GM19395 (cell line): ENCODE results near the gene TMEM203.

Experiments
- ATAC-seq: cut with Tn5 transposase; IDR thresholded peaks from one replicate; pipeline ENCODE4 v1.9.1; 2021; ENCODE audit warnings: mild to moderate bottlenecking, moderate library complexity; ENCODE audit not compliant: unreplicated experiment

TMEM203 gene

DNA sequence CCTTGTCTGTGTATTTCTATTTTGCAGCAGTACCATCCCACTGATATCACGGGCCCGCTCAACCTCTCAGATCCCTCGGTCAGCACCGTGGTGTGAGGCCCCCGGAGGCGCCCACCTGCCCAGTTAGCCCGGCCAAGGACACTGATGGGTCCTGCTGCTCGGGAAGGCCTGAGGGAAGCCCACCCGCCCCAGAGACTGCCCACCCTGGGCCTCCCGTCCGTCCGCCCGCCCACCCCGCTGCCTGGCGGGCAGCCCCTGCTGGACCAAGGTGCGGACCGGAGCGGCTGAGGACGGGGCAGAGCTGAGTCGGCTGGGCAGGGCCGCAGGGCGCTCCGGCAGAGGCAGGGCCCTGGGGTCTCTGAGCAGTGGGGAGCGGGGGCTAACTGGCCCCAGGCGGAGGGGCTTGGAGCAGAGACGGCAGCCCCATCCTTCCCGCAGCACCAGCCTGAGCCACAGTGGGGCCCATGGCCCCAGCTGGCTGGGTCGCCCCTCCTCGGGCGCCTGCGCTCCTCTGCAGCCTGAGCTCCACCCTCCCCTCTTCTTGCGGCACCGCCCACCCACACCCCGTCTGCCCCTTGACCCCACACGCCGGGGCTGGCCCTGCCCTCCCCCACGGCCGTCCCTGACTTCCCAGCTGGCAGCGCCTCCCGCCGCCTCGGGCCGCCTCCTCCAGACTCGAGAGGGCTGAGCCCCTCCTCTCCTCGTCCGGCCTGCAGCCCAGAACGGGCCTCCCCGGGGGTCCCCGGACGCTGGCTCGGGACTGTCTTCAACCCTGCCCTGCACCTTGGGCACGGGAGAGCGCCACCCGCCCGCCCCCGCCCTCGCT, 37.5 kb downstream of the TMEM203 start:
- ATAC-seq: no peak

DNA sequence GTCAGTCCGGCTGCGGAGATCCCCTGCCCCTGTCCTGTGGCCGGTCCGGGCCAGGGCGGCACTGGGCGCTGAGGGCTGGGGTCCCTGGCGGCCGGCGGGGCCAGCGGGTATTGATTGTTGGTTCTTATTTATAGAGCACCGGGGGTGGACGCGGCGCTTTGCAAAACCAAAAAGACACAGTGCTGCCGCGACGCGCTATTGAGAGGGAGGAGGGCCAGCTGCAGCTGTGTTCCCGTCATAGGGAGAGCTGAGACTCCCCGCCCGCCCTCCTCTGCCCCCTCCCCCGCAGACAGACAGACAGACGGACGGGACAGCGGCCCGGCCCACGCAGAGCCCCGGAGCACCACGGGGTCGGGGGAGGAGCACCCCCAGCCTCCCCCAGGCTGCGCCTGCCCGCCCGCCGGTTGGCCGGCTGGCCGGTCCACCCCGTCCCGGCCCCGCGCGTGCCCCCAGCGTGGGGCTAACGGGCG, 38.1 kb downstream of the TMEM203 start:
- ATAC-seq: no peak

DNA sequence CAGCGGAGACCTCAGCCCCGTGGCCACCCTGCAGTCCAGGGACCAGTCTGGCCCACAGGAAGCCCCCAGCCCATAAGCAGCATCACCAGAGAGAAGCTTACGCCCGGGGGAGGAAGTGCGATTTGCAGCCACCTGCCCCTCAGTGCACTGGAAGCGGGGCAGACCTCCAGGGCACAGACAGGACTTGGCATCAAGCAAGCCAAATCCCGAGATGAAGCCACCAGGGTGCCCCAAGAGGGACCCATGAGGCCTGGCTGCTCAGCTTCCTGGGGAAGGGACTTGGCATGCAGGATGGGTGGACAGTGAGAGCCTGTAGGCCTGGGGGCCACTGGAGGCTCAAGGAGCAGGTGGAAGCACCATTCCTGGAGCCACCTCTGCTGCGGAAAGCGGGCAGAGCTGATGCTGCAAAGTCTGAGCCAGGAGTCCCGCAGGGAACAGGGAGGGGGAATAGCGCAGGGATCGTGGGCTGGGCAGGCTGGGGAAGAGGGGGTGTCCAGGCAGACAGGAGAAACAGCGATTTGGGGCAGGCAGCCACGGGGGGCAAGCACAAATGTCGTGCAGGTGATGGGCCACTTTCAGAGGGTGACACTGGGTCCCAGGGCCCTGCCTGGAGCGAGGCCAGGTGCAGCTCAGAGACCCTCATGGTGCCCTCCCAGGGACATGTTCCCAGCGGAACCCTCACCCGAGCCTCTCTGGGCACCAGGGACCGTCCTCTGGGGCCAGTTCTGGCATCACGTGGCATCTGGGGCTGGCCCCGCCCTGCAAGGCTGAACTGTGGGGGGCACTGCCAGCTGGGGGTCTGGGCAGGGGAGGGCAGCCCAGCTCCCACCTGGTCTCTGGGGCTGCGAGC, 38.8 kb downstream of the TMEM203 start:
- no peak for ATAC-seq

DNA sequence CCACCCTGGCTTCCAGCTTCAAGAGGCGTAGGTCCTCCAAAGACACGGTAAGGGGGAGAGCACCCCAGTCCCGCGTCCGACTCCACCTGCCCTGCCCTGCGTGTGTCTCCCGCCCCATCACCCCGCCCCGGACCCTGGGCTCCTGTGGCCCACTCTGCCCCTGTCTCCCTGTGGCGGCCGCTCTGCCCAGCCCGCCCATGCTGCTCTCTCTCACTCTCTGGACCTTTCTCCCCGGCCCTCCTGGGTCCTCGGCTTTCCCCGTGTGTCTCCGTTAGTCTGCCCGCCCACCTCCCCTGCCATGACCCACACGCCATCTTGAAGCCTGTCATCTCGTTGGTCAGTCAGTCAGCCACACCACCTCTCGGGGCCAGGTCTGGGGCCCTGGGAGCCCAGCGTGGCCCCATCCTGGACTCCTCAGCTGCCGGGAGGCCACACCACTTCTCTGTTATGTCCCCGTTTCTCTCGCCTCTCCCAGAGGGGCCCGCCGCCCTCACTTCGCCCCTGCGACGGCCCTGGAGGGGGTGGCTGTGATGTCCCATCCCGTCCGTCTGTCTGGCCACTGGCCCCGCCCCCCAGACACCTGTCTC, 40.1 kb downstream of the TMEM203 start:
- ATAC-seq: no peak

DNA sequence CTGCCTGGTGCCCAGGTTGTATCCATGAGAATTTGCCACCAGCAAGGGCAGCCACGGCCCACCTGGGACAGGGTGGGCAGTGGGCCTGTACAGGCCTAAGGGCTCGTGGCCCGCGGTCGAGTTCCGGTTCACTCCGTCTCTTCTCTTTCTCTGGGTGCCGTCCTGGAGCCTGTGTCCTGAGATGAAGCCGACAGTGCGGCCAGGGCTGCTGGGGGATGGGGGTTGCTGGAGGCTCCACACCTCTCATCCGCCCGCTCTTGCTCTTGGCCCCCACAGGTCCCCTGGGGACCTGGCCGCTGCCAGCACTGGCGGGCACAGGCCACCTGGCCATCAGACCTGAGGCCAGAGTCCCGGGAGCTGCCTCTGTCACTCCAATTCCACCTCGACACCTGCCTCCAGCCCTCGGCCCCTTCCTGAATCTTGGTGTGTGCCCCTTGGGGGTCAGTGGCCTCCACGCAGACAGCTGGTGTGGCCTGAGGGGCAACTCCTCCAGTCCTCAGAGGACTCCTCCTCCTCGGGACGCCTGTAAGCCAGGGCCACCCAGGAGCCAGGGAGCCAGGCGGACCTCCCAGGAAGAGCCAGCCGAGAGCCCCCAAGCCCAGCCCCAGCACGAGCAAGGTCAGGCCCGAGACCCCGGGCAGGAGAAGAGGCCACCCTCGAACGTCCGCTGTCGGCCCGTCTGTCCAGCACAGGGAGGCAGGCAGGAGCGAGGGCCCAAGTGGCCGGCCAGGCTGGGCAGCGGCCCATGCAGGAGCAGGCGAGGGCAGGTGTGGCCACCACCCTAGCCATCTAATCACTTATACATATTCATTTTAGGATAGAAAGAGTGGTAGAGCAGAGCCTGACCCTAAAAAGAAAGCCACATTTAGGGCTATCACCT, 40.8 kb downstream of the TMEM203 start:
- no peak for ATAC-seq

DNA sequence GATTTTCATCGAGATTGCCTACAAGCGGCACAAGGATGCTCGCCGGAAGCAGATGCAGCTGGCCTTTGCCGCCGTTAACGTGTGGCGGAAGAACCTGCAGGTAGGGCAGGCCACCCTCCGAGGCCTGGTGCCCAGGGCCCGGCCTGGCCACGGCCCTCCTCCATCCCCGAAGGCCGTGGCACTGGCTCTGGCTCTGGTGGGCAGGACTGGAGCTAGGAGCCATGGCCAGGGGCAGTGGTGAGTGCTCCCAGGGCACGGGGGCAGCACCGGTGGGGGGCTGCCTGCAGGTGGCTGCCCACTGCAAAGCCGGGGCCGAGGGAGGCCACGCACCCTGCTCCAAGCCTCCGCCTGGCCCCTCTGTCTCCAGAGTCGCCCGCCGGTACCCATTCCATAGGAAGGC, 41.6 kb downstream of the TMEM203 start:
- ATAC-seq: no peak

DNA sequence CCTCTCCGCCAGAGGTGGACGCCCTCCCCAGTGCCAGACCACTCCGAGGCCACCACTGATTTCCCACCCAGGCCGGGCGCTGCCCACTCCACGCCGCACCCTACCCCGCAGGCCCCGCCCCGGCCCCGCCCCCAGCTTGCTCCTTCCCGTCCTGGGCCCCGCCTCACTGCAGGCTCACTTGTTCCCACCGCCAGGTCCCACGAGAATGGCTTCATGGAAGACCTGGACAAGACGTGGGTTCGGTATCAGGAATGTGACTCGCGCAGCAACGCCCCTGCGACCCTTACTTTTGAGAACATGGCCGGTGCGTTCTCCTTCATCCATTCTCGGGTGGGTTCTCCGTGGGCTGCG, 42.1 kb downstream of the TMEM203 start:
- ATAC-seq: no peak

DNA sequence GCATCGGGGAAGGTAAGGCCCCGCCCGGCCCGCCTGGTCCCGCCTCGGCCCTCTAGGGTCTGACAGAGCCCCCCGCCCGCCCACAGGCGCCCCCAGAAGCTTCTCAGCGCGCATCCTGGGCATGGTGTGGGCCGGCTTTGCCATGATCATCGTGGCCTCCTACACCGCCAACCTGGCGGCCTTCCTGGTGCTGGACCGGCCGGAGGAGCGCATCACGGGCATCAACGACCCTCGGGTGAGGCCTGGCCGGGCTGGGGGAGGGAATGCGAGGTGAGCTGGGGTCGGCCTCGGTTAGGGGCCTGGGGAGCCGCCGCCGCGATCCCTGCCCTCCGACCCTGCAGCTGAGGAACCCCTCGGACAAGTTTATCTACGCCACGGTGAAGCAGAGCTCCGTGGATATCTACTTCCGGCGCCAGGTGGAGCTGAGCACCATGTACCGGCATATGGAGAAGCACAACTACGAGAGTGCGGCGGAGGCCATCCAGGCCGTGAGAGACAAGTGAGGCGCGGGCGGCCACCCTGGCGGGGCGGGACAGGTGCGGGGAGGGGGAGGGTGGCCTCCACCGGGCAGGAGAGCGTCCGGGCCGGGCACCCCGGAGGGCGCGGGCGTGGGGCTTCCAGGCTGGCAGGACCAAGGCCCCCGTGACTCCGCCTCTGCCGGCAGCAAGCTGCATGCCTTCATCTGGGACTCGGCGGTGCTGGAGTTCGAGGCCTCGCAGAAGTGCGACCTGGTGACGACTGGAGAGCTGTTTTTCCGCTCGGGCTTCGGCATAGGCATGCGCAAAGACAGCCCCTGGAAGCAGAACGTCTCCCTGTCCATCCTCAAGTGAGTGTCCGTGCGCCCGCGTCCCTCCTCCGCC, 42.7 kb downstream of the TMEM203 start:
- no peak for ATAC-seq

DNA sequence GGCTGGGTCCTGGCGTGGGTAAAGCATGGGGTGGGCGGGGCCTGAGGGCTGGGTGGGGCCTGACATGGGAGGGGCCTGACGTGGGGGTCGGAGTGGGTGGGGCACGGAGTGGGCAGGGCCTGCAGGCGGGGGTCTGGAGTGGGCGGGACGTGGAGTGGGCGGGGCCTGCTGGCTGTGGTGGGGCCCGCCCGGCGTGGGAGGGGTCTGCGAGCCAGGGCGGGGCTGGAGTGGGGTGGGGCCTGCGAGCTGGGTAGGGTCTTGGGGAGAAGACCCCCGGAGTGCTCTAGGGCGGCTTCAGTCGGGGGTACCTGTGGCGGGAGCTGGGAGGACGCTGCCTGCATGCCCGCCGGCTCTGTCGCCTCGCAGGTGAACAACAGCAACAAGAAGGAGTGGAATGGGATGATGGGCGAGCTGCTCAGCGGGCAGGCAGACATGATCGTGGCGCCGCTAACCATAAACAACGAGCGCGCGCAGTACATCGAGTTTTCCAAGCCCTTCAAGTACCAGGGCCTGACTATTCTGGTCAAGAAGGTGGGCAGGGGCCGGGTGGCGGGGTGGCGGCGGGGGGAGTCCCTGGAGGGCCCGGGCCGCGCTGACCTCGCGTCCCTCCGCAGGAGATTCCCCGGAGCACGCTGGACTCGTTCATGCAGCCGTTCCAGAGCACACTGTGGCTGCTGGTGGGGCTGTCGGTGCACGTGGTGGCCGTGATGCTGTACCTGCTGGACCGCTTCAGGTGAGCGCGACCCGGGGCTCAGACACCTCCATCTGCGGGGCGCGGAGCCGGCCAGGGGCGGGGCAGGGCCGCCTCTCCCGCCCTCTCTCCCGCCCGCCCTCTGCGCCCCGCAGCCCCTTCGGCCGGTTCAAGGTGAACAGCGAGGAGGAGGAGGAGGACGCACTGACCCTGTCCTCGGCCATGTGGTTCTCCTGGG, 43.6 kb downstream of the TMEM203 start:
- ATAC-seq: no peak

DNA sequence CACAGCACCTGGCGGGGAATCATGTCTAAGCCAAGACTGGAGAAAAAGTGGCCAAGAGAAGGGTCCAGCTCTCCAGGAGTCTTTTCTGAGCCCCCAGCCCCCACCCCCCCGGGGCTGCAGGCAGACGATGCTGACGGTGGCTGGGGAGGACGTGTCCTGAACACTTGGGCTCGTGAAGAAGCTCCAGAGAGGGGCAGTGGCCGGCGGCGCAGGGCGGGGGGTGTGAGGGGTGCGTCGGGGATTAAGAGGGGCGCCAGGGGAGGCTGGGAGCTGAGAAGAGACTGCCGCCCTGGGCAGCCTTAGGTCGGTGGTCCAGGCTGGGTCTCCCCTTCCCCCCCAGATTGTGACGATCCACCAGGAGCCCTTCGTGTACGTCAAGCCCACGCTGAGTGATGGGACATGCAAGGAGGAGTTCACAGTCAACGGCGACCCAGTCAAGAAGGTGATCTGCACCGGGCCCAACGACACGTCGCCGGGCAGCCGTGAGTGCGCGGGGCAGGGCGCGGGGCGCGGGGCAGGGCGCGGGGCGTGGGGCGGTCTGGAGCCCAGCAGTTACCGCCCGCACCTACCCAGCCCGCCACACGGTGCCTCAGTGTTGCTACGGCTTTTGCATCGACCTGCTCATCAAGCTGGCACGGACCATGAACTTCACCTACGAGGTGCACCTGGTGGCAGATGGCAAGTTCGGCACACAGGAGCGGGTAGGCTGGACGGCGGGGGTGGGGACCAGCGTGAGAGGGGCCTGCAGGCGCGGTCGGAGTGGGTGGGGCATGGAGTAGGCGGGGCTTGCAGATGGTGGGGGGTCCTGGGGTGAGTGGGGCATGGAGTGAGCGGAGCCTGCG, 44.5 kb downstream of the TMEM203 start:
- no peak for ATAC-seq

DNA sequence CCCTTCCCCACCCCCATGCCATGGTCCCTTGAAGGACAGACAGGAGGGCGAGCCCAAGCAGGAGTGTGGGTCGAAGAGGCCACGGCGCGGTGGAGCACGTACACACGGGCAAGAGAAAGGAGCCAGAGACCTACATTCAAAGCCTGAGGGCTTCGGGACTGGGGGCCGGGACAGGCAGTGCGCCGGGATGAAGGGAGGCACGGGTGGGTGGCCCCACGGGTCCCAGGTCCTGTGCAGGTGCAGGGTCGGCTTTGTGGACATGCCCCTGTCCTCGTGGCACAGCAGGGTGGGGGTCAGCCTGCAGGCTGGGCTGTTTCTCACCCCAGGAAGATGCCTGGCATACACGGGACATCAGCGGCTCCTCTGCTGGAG, 45.4 kb downstream of the TMEM203 start:
- no peak for ATAC-seq

DNA sequence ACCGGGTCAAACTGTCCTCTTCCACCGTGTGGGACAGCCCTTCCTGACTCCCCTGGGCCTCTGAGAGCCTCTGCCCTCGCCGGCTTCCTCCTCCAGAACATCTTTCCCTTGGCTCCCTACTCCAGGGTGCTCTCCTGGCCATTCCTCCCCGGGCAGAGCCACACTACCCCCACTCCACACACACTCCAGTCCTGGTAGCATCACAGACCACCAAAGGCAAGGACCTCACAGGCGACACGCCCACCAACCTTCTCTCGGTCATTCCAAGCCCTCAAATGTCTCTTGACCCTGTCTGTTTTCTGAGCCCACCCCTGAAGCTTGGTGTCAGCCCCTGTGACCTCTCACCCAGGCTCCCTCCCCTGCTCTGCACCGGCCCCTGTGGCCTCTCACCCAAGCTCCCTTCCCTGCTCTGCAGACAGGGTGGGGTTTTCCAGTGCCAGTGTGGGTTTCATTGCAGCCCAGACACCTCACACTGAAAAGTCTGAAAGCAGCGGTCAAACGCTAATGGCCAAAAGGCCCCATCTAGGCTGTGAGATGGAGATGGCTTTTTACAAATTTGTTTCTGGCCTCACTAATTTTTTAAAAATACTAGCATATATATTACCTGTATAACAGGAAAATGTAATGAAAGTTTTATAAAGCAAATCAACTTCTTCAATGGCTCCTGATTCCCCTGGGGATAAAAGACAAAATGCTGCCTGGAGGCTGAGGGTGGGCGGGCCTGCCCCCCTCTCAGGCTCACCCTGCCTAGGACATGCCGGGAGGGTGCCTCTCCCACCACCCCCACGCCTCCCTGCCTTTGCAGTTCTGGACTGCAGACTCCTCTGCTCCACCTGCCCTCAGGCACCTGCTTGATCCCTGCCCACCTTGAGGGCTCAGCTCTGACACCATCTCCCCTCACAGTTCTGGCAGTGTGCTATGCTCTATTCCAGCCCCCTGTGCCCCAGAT, 46.1 kb downstream of the TMEM203 start:
- no peak for ATAC-seq

DNA sequence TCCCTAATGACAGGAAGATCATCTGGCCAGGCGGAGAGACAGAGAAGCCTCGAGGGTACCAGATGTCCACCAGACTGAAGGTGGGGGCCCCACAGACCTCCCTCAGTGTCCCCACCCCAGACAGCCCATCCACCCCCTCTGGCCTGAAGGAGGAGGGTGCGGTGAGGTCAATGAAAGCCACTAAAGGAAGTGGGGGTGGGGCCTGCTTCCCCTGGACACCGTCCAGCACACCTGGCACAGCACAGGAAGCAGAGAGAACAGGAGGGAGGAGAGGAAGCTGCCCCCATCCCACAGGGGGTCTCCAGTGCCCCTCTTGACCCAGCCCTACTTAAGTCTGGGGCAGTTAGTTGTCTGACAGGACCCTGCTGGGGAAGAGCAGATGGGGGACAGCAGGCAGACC, 46.8 kb downstream of the TMEM203 start:
- ATAC-seq: no peak

DNA sequence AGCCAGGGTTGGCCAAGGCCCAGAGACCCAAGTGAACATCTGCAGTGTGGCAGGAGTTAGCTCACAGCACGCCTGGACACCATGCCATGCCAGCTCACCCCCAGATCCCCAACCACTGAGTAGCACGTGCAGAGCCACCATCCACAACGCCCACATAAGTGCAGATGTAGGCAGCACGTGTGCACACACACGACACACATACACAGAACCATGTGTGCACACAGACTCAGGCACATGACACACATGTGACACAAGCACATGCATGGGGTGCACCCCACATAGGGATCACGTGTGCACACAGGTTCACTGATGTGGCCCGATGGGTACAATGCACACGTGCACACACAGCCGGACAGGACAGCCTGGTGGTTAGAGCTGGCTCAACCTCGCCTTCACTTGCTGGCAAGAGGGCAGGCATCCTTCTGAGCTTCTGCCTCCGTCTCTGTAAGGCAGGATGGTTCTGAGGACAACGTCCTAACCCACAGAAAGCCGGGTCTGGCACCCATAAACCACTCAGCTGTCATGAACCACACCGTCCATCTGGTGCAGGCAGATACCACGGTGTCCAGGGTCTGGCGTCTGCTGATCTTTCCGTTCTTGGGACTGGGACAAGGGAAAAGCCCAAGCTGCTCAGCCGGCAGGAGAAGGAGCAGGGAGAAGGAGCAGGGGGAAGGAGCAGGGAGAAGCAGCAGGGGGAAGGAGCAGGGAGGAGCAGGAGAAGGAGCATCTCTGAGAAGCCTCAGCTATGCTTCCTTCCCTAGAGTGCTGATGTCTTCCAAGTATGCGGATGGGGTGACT, 47.6 kb downstream of the TMEM203 start:
- ATAC-seq: no peak

DNA sequence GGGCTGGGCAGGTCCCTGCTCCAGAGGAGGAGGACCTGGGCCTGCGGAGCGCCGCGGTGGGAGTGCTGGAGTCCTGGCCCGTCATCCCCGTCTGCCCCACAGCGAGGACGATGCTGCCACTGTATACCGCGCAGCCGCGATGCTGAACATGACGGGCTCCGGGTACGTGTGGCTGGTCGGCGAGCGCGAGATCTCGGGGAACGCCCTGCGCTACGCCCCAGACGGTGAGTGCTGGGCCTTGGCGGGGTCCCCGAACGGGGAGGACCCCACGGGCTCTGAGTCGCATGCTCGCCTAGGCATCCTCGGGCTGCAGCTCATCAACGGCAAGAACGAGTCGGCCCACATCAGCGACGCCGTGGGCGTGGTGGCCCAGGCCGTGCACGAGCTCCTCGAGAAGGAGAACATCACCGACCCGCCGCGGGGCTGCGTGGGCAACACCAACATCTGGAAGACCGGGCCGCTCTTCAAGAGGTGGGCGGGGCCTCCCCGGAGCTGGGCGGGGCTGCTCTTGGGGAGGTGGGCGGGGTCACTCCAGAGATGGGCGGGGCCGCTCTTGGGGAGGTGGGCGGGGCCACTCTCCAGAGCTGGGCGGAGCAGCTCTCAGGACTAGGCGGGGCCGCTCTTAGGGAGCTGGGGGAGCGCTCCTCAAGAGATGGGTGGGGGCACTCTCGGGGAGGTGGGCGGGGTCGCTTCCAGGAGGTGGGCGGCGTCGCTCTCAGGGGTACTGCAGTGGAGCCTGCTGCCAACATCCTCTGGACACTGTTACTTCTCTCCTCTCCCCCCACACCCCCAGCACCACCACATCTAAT, 48.7 kb downstream of the TMEM203 start:
- ATAC-seq: no peak
